PC-9 (cell line): Measurements from ENCODE around the gene MYL6B.

Experiments
- EZH2 ChIP-seq: fragments of 200-600 bp; sonication (generic); IDR thresholded peaks from 2 replicates; pipeline ENCODE4 v1.8.0; 2017; ENCODE audit warnings: antibody characterized with exemption, low read depth
- TF ChIP-seq, protein P1 (sequence below): fragments of 200-600 bp; sonication (generic); conservative IDR thresholded peaks from 2 replicates; pipeline ENCODE4 v1.6.1; 2017; ENCODE audit warnings: mixed run types, antibody characterized with exemption, mild to moderate bottlenecking, moderate library complexity

GRCh38 chr12:56118688-56119357, 33.6 kb upstream of the MYL6B start:
- TF ChIP-seq, protein P1, sequence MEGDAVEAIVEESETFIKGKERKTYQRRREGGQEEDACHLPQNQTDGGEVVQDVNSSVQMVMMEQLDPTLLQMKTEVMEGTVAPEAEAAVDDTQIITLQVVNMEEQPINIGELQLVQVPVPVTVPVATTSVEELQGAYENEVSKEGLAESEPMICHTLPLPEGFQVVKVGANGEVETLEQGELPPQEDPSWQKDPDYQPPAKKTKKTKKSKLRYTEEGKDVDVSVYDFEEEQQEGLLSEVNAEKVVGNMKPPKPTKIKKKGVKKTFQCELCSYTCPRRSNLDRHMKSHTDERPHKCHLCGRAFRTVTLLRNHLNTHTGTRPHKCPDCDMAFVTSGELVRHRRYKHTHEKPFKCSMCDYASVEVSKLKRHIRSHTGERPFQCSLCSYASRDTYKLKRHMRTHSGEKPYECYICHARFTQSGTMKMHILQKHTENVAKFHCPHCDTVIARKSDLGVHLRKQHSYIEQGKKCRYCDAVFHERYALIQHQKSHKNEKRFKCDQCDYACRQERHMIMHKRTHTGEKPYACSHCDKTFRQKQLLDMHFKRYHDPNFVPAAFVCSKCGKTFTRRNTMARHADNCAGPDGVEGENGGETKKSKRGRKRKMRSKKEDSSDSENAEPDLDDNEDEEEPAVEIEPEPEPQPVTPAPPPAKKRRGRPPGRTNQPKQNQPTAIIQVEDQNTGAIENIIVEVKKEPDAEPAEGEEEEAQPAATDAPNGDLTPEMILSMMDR, result no peak
- TF ChIP-seq EZH2, result no peak
